A549 (cell line): Measurements from ENCODE around the gene PPP2R5B. TPM values are rescaled to one million over a fixed set of nuclear protein-coding genes. Genes with fewer than 3 reads are reported as not detected.

Experiments used
- ATAC-seq, 2 experiments: fragments of 200-7000 bp in 1 of 2; fragments of >200 bp in 1 of 2; cut with Nextera tagmentation in 1 of 2; cut with Tn5 transposase in 1 of 2; 3 replicates each; pipeline versions ENCODE4 v1.8.0 to v1.9.1; 2018 to 2020; ENCODE audit warnings: mild to moderate bottlenecking in 1 of 2, moderate library complexity in 1 of 2
- CTCF ChIA-PET: fragments of 300-600 bp; sonication (Branson Sonifier 250); formaldehyde crosslinking; extraction: SDS; loops from one replicate; lab custom pipeline; 2021; ENCODE audit warnings: antibody characterized with exemption, inconsistent platforms; lab: Yijun Ruan, JAX
- POLR2A ChIA-PET: fragments of 350-600 bp; formaldehyde crosslinking; extraction: SDS; loops from one replicate; lab custom pipeline; 2021; ENCODE audit warnings: antibody characterized with exemption, inconsistent platforms; lab: Yijun Ruan, JAX
- DNase-seq, 2 experiments: peaks; one replicate each; pipeline versions ENCODE4 v3.0.0 to v3.0.0-alpha.2; 2011 to 2016; ENCODE audit warnings: low read depth in 1 of 2, low spot score in 1 of 2
- FAIRE-seq: peaks from 2 replicates; lab custom pipeline; 2011; peaks lifted over from hg19 to GRCh38; lab: Jason Lieb, UNC
- H3K27ac ChIP-seq, 2 experiments: fragments of >200 bp; sonication (Bioruptor Twin); formaldehyde crosslinking; 3 replicates each; pipeline ENCODE4 v1.5.1; 2016 to 2017
- H3K4me1 ChIP-seq: fragments of >200 bp; sonication (Bioruptor Twin); formaldehyde crosslinking; 3 replicates; pipeline ENCODE4 v1.6.1; 2016
- H3K4me2 ChIP-seq: fragments of >200 bp; sonication (Bioruptor Twin); formaldehyde crosslinking; 3 replicates; pipeline ENCODE4 v1.6.1; 2016
- H3K4me3 ChIP-seq: fragments of >200 bp; sonication (Bioruptor Twin); formaldehyde crosslinking; 3 replicates; pipeline ENCODE4 v1.5.1; 2016
- H3K9me3 ChIP-seq: fragments of >200 bp; sonication (Bioruptor Twin); formaldehyde crosslinking; 3 replicates; pipeline ENCODE4 v1.6.1; 2016
- BCL3 ChIP-seq: fragments of >200 bp; sonication (Bioruptor Twin); formaldehyde crosslinking; IDR thresholded peaks from 3 replicates; pipeline ENCODE4 v1.6.1; 2016
- BHLHE40 ChIP-seq: IDR thresholded peaks from 2 replicates; pipeline ENCODE4 v1.6.1; 2012; ENCODE audit warnings: low read depth, low read length, inconsistent platforms
- CBX2 ChIP-seq: fragments of 200-600 bp; sonication (generic); IDR thresholded peaks from 2 replicates; pipeline ENCODE4 v1.6.1; 2016; ENCODE audit warnings: low read depth, mild to moderate bottlenecking, borderline replicate concordance
- CBX8 ChIP-seq: fragments of 200-600 bp; sonication (generic); IDR thresholded peaks from 2 replicates; pipeline ENCODE4 v1.6.1; 2016
- CEBPB ChIP-seq, 2 experiments: fragments of >200 bp in 1 of 2; sonication (Bioruptor Twin) in 1 of 2; formaldehyde crosslinking in 1 of 2; IDR thresholded peaks; 2 replicates each; pipeline ENCODE4 v1.6.1; 2012 to 2016
- CHD2 ChIP-seq: fragments of 150-350 bp; IDR thresholded peaks from 2 replicates; pipeline ENCODE4 v1.6.1; 2014; ENCODE audit warnings: low read length; ENCODE audit not compliant: partially characterized antibody
- CTCF ChIP-seq: fragments of >200 bp; sonication (Bioruptor Twin); formaldehyde crosslinking; IDR thresholded peaks from 3 replicates; pipeline ENCODE4 v1.5.1; 2016
- E2F6 ChIP-seq: IDR thresholded peaks from 2 replicates; pipeline ENCODE4 v1.6.1; 2012; ENCODE audit warnings: low read depth, borderline replicate concordance
- ESRRA ChIP-seq: fragments of 150-350 bp; IDR thresholded peaks from 2 replicates; pipeline ENCODE4 v1.6.1; 2014; ENCODE audit warnings: mild to moderate bottlenecking, low read length, borderline replicate concordance
- FOXS1 ChIP-seq: fragments of 250-450 bp; sonication (Bioruptor Pico); IDR thresholded peaks from 2 replicates; pipeline ENCODE4 v1.5.0; 2020; ENCODE audit warnings: mild to moderate bottlenecking, moderate library complexity
- GATA3 ChIP-seq: IDR thresholded peaks from 2 replicates; pipeline ENCODE4 v1.6.1; 2012; ENCODE audit warnings: borderline replicate concordance
- HDAC2 ChIP-seq: fragments of 200-600 bp; sonication (generic); IDR thresholded peaks from 2 replicates; pipeline ENCODE4 v1.6.1; 2016
- HES2 ChIP-seq: fragments of >200 bp; sonication (Bioruptor Twin); formaldehyde crosslinking; IDR thresholded peaks from 2 replicates; pipeline ENCODE4 v1.6.1; 2016
- HEYL ChIP-seq: fragments of 250-450 bp; sonication (Bioruptor Pico); IDR thresholded peaks from 2 replicates; pipeline ENCODE4 v1.8.0; 2021; ENCODE audit warnings: mild to moderate bottlenecking, moderate library complexity
- HOXA7 ChIP-seq: fragments of 250-450 bp; sonication (Bioruptor Pico); IDR thresholded peaks from 2 replicates; pipeline ENCODE4 v1.5.0; 2020; ENCODE audit warnings: mild to moderate bottlenecking, moderate library complexity
- HOXB13 ChIP-seq: fragments of 250-450 bp; sonication (Bioruptor Pico); IDR thresholded peaks from 2 replicates; pipeline ENCODE4 v1.5.0; 2020; ENCODE audit warnings: low read depth, mild to moderate bottlenecking, moderate library complexity
- KDM1A ChIP-seq: fragments of 200-600 bp; sonication (generic); IDR thresholded peaks from 2 replicates; pipeline ENCODE4 v1.6.1; 2016; ENCODE audit warnings: low read depth, mild to moderate bottlenecking
- KDM5A ChIP-seq: fragments of 200-600 bp; sonication (generic); IDR thresholded peaks from 2 replicates; pipeline ENCODE4 v1.6.1; 2016; ENCODE audit warnings: antibody characterized with exemption, mild to moderate bottlenecking
- MAFK ChIP-seq: fragments of 450-650 bp; IDR thresholded peaks from 2 replicates; pipeline ENCODE4 v1.6.1; 2014; ENCODE audit not compliant: partially characterized antibody
- MAX ChIP-seq: IDR thresholded peaks from 2 replicates; pipeline ENCODE4 v1.6.1; 2012
- NR3C1 ChIP-seq: fragments of >200 bp; sonication (Bioruptor Twin); formaldehyde crosslinking; IDR thresholded peaks from 3 replicates; pipeline ENCODE4 v1.6.1; 2017
- POLR2A ChIP-seq: IDR thresholded peaks from 2 replicates; pipeline ENCODE4 v1.6.1; 2012; ENCODE audit warnings: mild to moderate bottlenecking, low read length
- POLR2AphosphoS2 ChIP-seq: conservative IDR thresholded peaks from 2 replicates; pipeline ENCODE4 v1.6.1; 2012; ENCODE audit warnings: low read length, improper control_type of control experiment, inconsistent platforms
- RARB ChIP-seq: fragments of 250-450 bp; sonication (Bioruptor Pico); IDR thresholded peaks from 2 replicates; pipeline ENCODE4 v1.8.0; 2021; ENCODE audit warnings: mild to moderate bottlenecking, moderate library complexity
- RNF2 ChIP-seq: fragments of 200-600 bp; sonication (generic); IDR thresholded peaks from 2 replicates; pipeline ENCODE4 v1.6.1; 2016; ENCODE audit warnings: low read depth, mild to moderate bottlenecking, antibody characterized with exemption, moderate library complexity, borderline replicate concordance
- SMC3 ChIP-seq: fragments of >200 bp; sonication (Bioruptor Twin); formaldehyde crosslinking; IDR thresholded peaks from 3 replicates; pipeline ENCODE4 v1.6.1; 2018; ENCODE audit warnings: inconsistent platforms
- TFCP2L1 ChIP-seq: fragments of 250-450 bp; sonication (Bioruptor Pico); IDR thresholded peaks from 2 replicates; pipeline ENCODE4 v1.5.0; 2021; ENCODE audit warnings: mild to moderate bottlenecking
- WGBS: methylation state at CpG from one replicate; pipeline ENCODE4 v1.1.6; 2017; ENCODE audit errors: missing lambda C conversion rate; 5-methylcytosine and 5-hydroxymethylcytosine counted together
- polyA plus RNA-seq, 4 experiments: library from polyadenylated mRNA; depleted of rRNA in 3 of 4; stranded (reverse); fragments of >200 nt; fragmentation: RNase III in 1 of 4; extraction: RNeasy Plus Mini Kit Qiagen cat#74134 plus additional on column Dnase treatment in 1 of 4; gene quantifications; 2 replicates in 3 of 4; 3 replicates in 1 of 4; pipeline ENCODE4 v1.2.3, GENCODE V29; 2011 to 2017
- TF ChIP-seq, protein P1 (sequence below): fragments of 200-600 bp; sonication (generic); IDR thresholded peaks from 2 replicates; pipeline ENCODE4 v1.6.1; 2016; ENCODE audit warnings: antibody characterized with exemption, mild to moderate bottlenecking, moderate library complexity

The PPP2R5B gene
- polyA plus RNA-seq, 2 of the 4 experiments (the other 2 are of a cell fraction), result 5.7 to 6.9 TPM

DNA sequence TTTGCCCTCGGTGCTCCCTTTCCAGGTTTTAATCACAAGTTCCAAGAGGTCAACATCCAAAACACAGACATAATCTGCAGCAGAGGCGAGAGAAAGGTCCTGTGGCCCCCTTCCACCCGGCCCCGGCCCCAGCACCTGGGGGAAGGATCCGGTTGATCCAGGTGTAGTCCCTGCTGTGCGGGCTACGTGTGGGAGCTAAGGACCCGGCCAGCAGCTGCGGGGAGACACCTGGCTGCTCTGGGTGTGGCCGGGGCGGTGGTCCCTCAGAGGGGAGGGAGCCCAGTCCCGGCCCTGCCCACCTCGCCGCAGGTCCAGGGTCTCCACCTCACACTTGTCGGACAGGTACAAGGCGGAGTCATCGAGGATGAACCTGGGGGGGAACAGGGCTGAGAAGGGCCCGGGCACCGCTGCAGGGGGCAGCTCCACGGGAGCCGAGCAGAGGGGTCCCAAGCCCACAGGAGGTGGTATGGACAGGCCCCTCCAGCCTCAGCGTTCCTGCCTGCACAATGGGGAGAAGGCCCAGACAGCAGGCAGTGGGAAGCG, 21.1 kb upstream of the PPP2R5B start:
- Histone ChIP-seq H3K4me3 (no peak overlapping the region), H3K9me3 (no peaks in the 10 kb centered on the region), H3K4me2 (no peak overlapping the region), H3K4me1 (peaks cover 4% of the 10 kb centered on the region; the same call in 2 of the 3 replicates), H3K27ac (no peak overlapping the region)
- no peak for TF ChIP-seq HOXB13 (CRISPR knock-in tag)
- TF ChIP-seq NR3C1, result no peak
- no peak for TF ChIP-seq CTCF
- no peak for TF ChIP-seq MAFK
- TF ChIP-seq HEYL (CRISPR knock-in tag), result no peak
- TF ChIP-seq HES2, result no peak
- TF ChIP-seq BHLHE40, result no peak
- no peak for TF ChIP-seq KDM1A
- no peak for TF ChIP-seq POLR2AphosphoS2
- no peak for TF ChIP-seq RARB
- no peak for TF ChIP-seq HDAC2
- no peak for TF ChIP-seq CBX2
- TF ChIP-seq E2F6, result no peak
- TF ChIP-seq TFCP2L1 (CRISPR knock-in tag), result no peak
- TF ChIP-seq CHD2, result no peak
- no peak for TF ChIP-seq KDM5A
- TF ChIP-seq SMC3, result no peak
- TF ChIP-seq MAX, result no peak
- no peak for TF ChIP-seq BCL3
- no peak for DNase-seq
- ATAC-seq, result no peak
- FAIRE-seq, result no peak
- WGBS, result 92% methylated on average over 23 of the region's 23 CpGs
- ChIA-PET POLR2A (no interaction called here), CTCF (interaction anchor here (1.5 to 5.7 kb wide), 3 partner anchors 9 to 55 kb away, joined by 4 to 52 read pairs (median 11); no protein-coding TSS in a partner anchor)

GRCh38 chr11:64905516-64906313, 18.8 kb upstream of the PPP2R5B start:
- ChIA-PET POLR2A (no interaction called here), CTCF (interaction anchor here (1.5 to 5.7 kb wide), 4 partner anchors 11 to 91 kb away, joined by 3 to 52 read pairs (median 8); partner anchors contain the start of gene BATF2)
- no peaks in the 10 kb centered on the region; the same call in 2 of the 3 replicates for H3K4me1 ChIP-seq
- no peaks in the 10 kb centered on the region for H3K9me3 ChIP-seq
- H3K4me3 ChIP-seq, result no peak overlapping the region
- ATAC-seq (no peak), DNase-seq (no peak), FAIRE-seq (no peak)
- TF ChIP-seq POLR2A, result no peak
- TF ChIP-seq FOXS1 (CRISPR knock-in tag), result no peak
- TF ChIP-seq HOXA7 (CRISPR knock-in tag), result no peak
- TF ChIP-seq, protein P1, sequence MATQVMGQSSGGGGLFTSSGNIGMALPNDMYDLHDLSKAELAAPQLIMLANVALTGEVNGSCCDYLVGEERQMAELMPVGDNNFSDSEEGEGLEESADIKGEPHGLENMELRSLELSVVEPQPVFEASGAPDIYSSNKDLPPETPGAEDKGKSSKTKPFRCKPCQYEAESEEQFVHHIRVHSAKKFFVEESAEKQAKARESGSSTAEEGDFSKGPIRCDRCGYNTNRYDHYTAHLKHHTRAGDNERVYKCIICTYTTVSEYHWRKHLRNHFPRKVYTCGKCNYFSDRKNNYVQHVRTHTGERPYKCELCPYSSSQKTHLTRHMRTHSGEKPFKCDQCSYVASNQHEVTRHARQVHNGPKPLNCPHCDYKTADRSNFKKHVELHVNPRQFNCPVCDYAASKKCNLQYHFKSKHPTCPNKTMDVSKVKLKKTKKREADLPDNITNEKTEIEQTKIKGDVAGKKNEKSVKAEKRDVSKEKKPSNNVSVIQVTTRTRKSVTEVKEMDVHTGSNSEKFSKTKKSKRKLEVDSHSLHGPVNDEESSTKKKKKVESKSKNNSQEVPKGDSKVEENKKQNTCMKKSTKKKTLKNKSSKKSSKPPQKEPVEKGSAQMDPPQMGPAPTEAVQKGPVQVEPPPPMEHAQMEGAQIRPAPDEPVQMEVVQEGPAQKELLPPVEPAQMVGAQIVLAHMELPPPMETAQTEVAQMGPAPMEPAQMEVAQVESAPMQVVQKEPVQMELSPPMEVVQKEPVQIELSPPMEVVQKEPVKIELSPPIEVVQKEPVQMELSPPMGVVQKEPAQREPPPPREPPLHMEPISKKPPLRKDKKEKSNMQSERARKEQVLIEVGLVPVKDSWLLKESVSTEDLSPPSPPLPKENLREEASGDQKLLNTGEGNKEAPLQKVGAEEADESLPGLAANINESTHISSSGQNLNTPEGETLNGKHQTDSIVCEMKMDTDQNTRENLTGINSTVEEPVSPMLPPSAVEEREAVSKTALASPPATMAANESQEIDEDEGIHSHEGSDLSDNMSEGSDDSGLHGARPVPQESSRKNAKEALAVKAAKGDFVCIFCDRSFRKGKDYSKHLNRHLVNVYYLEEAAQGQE, result no peak
- TF ChIP-seq RNF2, result no peak
- TF ChIP-seq CEBPB (IDR thresholded peaks at IDR 0.05), result no peak
- TF ChIP-seq CBX8, result no peak
- no peak for TF ChIP-seq GATA3
- TF ChIP-seq ESRRA, result no peak
- no peak for TF ChIP-seq SMC3
- WGBS, result 94% methylated on average over 24 of the region's 25 CpGs
- H3K4me2 ChIP-seq, result no peak overlapping the region
- H3K27ac ChIP-seq, result no peak overlapping the region
